ENCODE measurements around the gene DOK6. TPM values are rescaled to one million over a fixed set of nuclear protein-coding genes. Genes with fewer than 3 reads are reported as not detected.

Gene DOK6
- total and polyA plus RNA-seq, 2 donors (not counting 3 experiments of a cell fraction or from before 2014, with no cell fraction given) = under 0.01 TPM; not detected in 1

DNA sequence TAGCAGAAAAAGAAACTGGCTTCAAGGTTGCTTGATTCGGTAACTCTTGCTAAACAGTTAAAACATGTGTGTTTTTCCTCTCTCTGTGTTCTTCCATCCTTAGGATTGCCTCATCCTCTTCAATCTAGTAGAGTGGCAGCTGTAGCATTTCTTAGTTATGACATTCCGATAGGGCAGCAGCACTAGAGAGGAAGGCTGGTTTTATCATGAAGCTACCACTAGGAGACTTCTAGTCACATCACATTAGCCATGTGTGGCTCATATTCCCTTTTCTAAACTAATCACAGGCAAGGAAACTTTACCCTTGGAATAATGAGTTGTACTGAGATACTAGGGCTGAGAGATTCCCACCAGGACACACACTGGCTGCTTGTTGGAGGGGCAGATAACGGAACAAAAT, 187.6 kb downstream of the DOK6 start:
- intact Hi-C loops (cut with micrococcal nuclease) (no loop called here), dilution Hi-C loops (cut with MboI; ENCODE audit: extremely low pct_ligation_motif_present, low sequenced_read_pairs) (no loop called here)
- DNase-seq (ENCODE audit: low read depth, low spot score) (no peak), FAIRE-seq (no peak)
- Histone ChIP-seq H3K79me2 (ENCODE audit: control insufficient read depth, insufficient read depth, low read length) (no peaks in the 10 kb centered on the region), H4K20me1 (replicated peaks; ENCODE audit: control insufficient read depth, extremely low read depth, insufficient read depth, low read length) (no peaks in the 10 kb centered on the region), H3K4me2 (ENCODE audit: insufficient read depth, low read length) (no peak overlapping the region), H3K36me3 (ENCODE audit: control insufficient read depth in 2 of 2, extremely low read depth in 1 of 2, insufficient read depth in 2 of 2, low read length in 2 of 2) (no peaks in the 10 kb centered on the region), H3K27me3 (ENCODE audit: control insufficient read depth in 2 of 2, insufficient read depth in 2 of 2, low read length in 2 of 2) (no peaks in the 10 kb centered on the region), H3K9me3 (replicated peaks; ENCODE audit: control insufficient read depth, insufficient read depth, low read length) (no peaks in the 10 kb centered on the region), H3K4me3 (replicated peaks in 1 of 3; ENCODE audit: insufficient read depth in 1 of 3, low read depth in 1 of 3, low read length in 3 of 3) (no peak overlapping the region), H3K4me1 (ENCODE audit: control insufficient read depth, extremely low read depth, insufficient read depth, low read length) (no peaks in the 10 kb centered on the region), H3K27ac (ENCODE audit: insufficient read depth, low read depth, low read length) (no peak overlapping the region), H3K9me1 (replicated peaks; ENCODE audit: control insufficient read depth, extremely low read depth, insufficient read depth, low read length) (no peaks in the 10 kb centered on the region), H2AFZ (ENCODE audit: low read depth, low read length) (no peak overlapping the region), H3K9ac (replicated peaks; ENCODE audit: extremely low read depth, insufficient read depth, low read length) (no peak overlapping the region)
- ChIA-PET POLR2A (no interaction called here), CTCF (interaction anchor here (1.3 kb wide), 1 partner anchor 27 kb away, joined by 4 read pairs; no protein-coding TSS in a partner anchor)
- BruUV-seq (replicated peaks) = no TSS peak
- TF ChIP-seq GATA2 (IDR thresholded peaks at IDR 0.05; ENCODE audit: insufficient read depth, insufficient read length, low read depth, low read length) (no peak), MYC (IDR thresholded peaks at IDR 0.05; ENCODE audit: low read depth, low read length) (no peak), FOS (IDR thresholded peaks at IDR 0.05; ENCODE audit: borderline replicate concordance, insufficient read depth, low read length) (no peak), JUN (IDR thresholded peaks at IDR 0.05; ENCODE audit: borderline replicate concordance, insufficient read depth, insufficient read length, low read depth) (no peak), POLR2A (IDR thresholded peaks at IDR 0.05; ENCODE audit: low read depth, low read length) (no peak), EZH2 (IDR thresholded peaks at IDR 0.05; ENCODE audit: borderline replicate concordance, low read depth, low read length, severe bottlenecking) (no peak), POLR2AphosphoS5 (IDR thresholded peaks at IDR 0.05; ENCODE audit: insufficient read depth, low read depth, low read length) (no peak)
- TF ChIP-seq, protein P1, sequence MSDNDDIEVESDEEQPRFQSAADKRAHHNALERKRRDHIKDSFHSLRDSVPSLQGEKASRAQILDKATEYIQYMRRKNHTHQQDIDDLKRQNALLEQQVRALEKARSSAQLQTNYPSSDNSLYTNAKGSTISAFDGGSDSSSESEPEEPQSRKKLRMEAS (IDR thresholded peaks at IDR 0.05; ENCODE audit: insufficient read depth, insufficient read length) = no peak
- TF ChIP-seq, protein P2, sequence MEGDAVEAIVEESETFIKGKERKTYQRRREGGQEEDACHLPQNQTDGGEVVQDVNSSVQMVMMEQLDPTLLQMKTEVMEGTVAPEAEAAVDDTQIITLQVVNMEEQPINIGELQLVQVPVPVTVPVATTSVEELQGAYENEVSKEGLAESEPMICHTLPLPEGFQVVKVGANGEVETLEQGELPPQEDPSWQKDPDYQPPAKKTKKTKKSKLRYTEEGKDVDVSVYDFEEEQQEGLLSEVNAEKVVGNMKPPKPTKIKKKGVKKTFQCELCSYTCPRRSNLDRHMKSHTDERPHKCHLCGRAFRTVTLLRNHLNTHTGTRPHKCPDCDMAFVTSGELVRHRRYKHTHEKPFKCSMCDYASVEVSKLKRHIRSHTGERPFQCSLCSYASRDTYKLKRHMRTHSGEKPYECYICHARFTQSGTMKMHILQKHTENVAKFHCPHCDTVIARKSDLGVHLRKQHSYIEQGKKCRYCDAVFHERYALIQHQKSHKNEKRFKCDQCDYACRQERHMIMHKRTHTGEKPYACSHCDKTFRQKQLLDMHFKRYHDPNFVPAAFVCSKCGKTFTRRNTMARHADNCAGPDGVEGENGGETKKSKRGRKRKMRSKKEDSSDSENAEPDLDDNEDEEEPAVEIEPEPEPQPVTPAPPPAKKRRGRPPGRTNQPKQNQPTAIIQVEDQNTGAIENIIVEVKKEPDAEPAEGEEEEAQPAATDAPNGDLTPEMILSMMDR (IDR thresholded peaks at IDR 0.05; ENCODE audit: extremely low read depth in 1 of 2, insufficient read depth in 1 of 2, low read depth in 1 of 2, low read length in 2 of 2) = no peak

Data from endothelial cell of umbilical vein (primary cell).